SH-SY5Y (cell line): ENCODE data around the gene EVC2.

ENCODE experiments used
- GATA2 ChIP-seq: IDR thresholded peaks from 2 replicates; pipeline ENCODE4 v1.6.1; 2011; ENCODE audit warnings: mild to moderate bottlenecking, low read depth, low read length
- GATA3 ChIP-seq: IDR thresholded peaks from 2 replicates; pipeline ENCODE4 v1.6.1; 2011; ENCODE audit warnings: low read depth, mild to moderate bottlenecking, low read length, moderate library complexity

DNA sequence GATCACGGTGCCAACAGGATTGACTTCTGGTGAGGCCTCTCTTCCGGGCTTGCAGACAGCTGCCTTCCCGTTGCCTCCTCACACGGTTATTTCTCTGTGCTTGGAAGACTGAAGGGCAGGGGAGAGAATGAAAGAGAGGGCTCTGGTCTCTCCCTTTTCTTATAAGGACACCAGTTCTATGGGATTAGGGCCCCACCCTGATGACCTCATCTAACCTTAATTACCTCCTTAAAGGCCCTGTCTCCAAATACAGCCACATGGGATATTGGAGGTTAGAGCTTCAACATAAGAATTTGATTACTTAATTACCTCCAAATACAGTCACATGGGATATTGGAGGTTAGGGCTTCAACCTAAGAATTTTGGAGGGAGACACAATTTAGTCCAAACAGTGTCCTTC, 49.2 kb upstream of the EVC2 start:
- no peak for TF ChIP-seq GATA2
- no peak for TF ChIP-seq GATA3
